B cell (primary cell): ENCODE measurements around the gene RRAS2. TPM values are rescaled to one million over a fixed set of nuclear protein-coding genes. Genes with fewer than 3 reads are reported as not detected.

Experiments
- ATAC-seq: fragments of 200-7000 bp; cut with Tn5 transposase; one replicate; pipeline ENCODE4 v1.10.0; 2021; ENCODE audit warnings: low read depth, mild to moderate bottlenecking, moderate number of reproducible peaks, moderate library complexity
- CTCF ChIA-PET: fragments of 350-600 bp; sonication (Branson Sonifier 250); formaldehyde crosslinking; loops from one replicate; lab custom pipeline; 2021; ENCODE audit warnings: antibody characterized with exemption, inconsistent platforms; lab: Charles Lee
- POLR2A ChIA-PET: fragments of 350-600 bp; sonication (Branson Sonifier 250); formaldehyde crosslinking; loops from one replicate; lab custom pipeline; 2021; ENCODE audit warnings: antibody characterized with exemption; lab: Charles Lee
- DNase-seq: peaks from one replicate; pipeline ENCODE4 v3.0.0; 2013
- H2AFZ ChIP-seq: 2 replicates; pipeline ENCODE4 v1.6.1; 2012; ENCODE audit warnings: mild to moderate bottlenecking, low read depth, low read length; ENCODE audit not compliant: insufficient read depth, poor library complexity, severe bottlenecking
- H3K27ac ChIP-seq, 2 donors: 1 replicate in 1 of 2; 2 replicates in 1 of 2; pipeline ENCODE4 v1.5.1; 2012 to 2013; ENCODE audit warnings: low read length in 2 of 2, mild to moderate bottlenecking in 2 of 2, moderate library complexity in 1 of 2
- H3K27me3 ChIP-seq, 4 experiments: fragments of 200-600 bp in 1 of 4; sonication (generic) in 1 of 4; replicated peaks in 1 of 4; 1 replicate in 2 of 4; 2 replicates in 2 of 4; pipeline versions ENCODE4 v1.6.1 to v1.7.0; 2013 to 2016; ENCODE audit warnings: low read length in 3 of 4, mild to moderate bottlenecking in 2 of 4, mixed read lengths in 1 of 4, moderate library complexity in 1 of 4; ENCODE audit not compliant: insufficient read depth in 4 of 4, control insufficient read depth in 3 of 4; ENCODE audit errors: control extremely low read depth in 1 of 4
- H3K36me3 ChIP-seq, 2 experiments: replicated peaks in 1 of 2; 1 replicate in 1 of 2; 2 replicates in 1 of 2; pipeline versions ENCODE4 v1.6.1 to v1.7.1; 2013; ENCODE audit warnings: low read length in 1 of 2; ENCODE audit not compliant: insufficient read depth in 2 of 2, control insufficient read depth in 1 of 2; ENCODE audit errors: control extremely low read depth in 1 of 2, extremely low read depth in 1 of 2
- H3K4me1 ChIP-seq, 2 donors: fragments of 200-600 bp in 1 of 2; sonication (generic) in 1 of 2; 1 replicate in 1 of 2; 2 replicates in 1 of 2; pipeline versions ENCODE4 v1.5.1 to v1.6.1; 2013 to 2017; ENCODE audit warnings: low read length in 2 of 2; ENCODE audit not compliant: control insufficient read depth in 2 of 2, insufficient read depth in 2 of 2
- H3K4me2 ChIP-seq: replicated peaks from 2 replicates; pipeline ENCODE3; 2012; ENCODE audit warnings: mild to moderate bottlenecking, low read depth, low read length; ENCODE audit not compliant: poor library complexity, severe bottlenecking
- H3K4me3 ChIP-seq, 5 experiments: fragments of 200-600 bp in 1 of 5; sonication (generic) in 1 of 5; 1 replicate in 3 of 5; 2 replicates in 2 of 5; pipeline versions ENCODE4 v1.5.1 to v1.7.0; 2011 to 2016; ENCODE audit warnings: low read length in 4 of 5, mild to moderate bottlenecking in 4 of 5, low read depth in 2 of 5, control low read depth in 1 of 5, moderate library complexity in 1 of 5; ENCODE audit not compliant: insufficient read depth in 1 of 5; ENCODE audit errors: control extremely low read depth in 1 of 5, extremely low read depth in 1 of 5
- H3K79me2 ChIP-seq: fragments of 200-600 bp; sonication (generic); one replicate; pipeline ENCODE4 v1.6.0; 2016; ENCODE audit warnings: low read length; ENCODE audit not compliant: control insufficient read depth, insufficient read depth
- H3K9ac ChIP-seq: fragments of 200-600 bp; sonication (generic); 2 replicates; pipeline ENCODE4 v1.6.1; 2017; ENCODE audit warnings: mild to moderate bottlenecking, low read length, moderate library complexity
- H3K9me3 ChIP-seq, 3 donors: one replicate each; pipeline versions ENCODE4 v1.6.1 to v1.7.1; 2013; ENCODE audit warnings: low read length in 2 of 3; ENCODE audit not compliant: control insufficient read depth in 2 of 3, insufficient read depth in 1 of 3; ENCODE audit errors: control extremely low read depth in 1 of 3
- H4K20me1 ChIP-seq: 2 replicates; pipeline ENCODE4 v1.6.0; 2012; ENCODE audit warnings: mild to moderate bottlenecking, low read length; ENCODE audit not compliant: insufficient read depth, control insufficient read depth, poor library complexity, severe bottlenecking
- H3K27ac Mint-ChIP-seq: one replicate; pipeline ENCODE4 v1.8.0; 2021; ENCODE audit warnings: mixed read lengths
- H3K27me3 Mint-ChIP-seq: one replicate; pipeline ENCODE4 v1.8.0; 2021; ENCODE audit warnings: mixed read lengths
- H3K4me1 Mint-ChIP-seq: one replicate; pipeline ENCODE4 v1.8.0; 2021; ENCODE audit warnings: mixed read lengths
- H3K4me3 Mint-ChIP-seq: one replicate; pipeline ENCODE4 v1.8.0; 2021; ENCODE audit warnings: mixed read lengths
- H3K9me3 Mint-ChIP-seq: one replicate; pipeline ENCODE4 v1.8.0; 2022; ENCODE audit warnings: mixed read lengths; ENCODE audit not compliant: insufficient read depth
- CTCF ChIP-seq: fragments of 200-600 bp; IDR thresholded peaks from one replicate; pipeline ENCODE4 v1.8.0; 2022; ENCODE audit warnings: antibody characterized with exemption, mild to moderate bottlenecking
- EZH2 ChIP-seq: IDR thresholded peaks from 2 replicates; pipeline ENCODE4 v1.6.1; 2012; ENCODE audit warnings: borderline replicate concordance, low read depth, mild to moderate bottlenecking, moderate library complexity, low read length; ENCODE audit not compliant: insufficient read depth, poor library complexity, severe bottlenecking
- WGBS: methylation state at CpG from one replicate; pipeline ENCODE4 v1.1.5; 2013; ENCODE audit warnings: missing lambda C conversion rate; ENCODE audit not compliant: insufficient coverage; 5-methylcytosine and 5-hydroxymethylcytosine counted together
- intact Hi-C: fragments of 100-400 bp; cut with micrococcal nuclease; formaldehyde crosslinking; loops from one replicate; pipeline ENCODE4 v1.10.0; 2022
- polyA plus RNA-seq: library from polyadenylated mRNA; depleted of rRNA; stranded (reverse); fragments of >200 nt; gene quantifications from 2 replicates; pipeline ENCODE4 v1.2.3, GENCODE V29; 2012
- total RNA-seq, 2 donors: library from RNA; stranded (reverse); fragments of 120-200 nt in 1 of 2; gene quantifications; 1 replicate in 1 of 2; 2 replicates in 1 of 2; pipeline versions ENCODE4 v1.2.3 to v1.2.4, GENCODE V29; 2013 to 2022

The RRAS2 gene
- total and polyA plus RNA-seq, 2 donors (not counting 1 experiment from before 2014, with no cell fraction given) = 31.8 to 72.4 TPM

- no peak overlapping the region for H3K4me3 ChIP-seq
- H3K4me2 ChIP-seq = no peak overlapping the region
- no peaks in the 10 kb centered on the region for H4K20me1 ChIP-seq
- no peaks in the 10 kb centered on the region for H3K36me3 ChIP-seq
- no peak overlapping the region for H2AFZ ChIP-seq
- Mint-ChIP-seq H3K27ac (no peak overlapping the region), H3K27me3 (peaks cover 6% of the 10 kb centered on the region), H3K4me1 (no peaks in the 10 kb centered on the region), H3K9me3 (no peaks in the 10 kb centered on the region), H3K4me3 (no peak overlapping the region)
- CTCF ChIA-PET = interaction anchor here (1.2 to 3.7 kb wide), 2 partner anchors 21 to 88 kb away, joined by 3 to 12 read pairs; no protein-coding TSS in a partner anchor
- POLR2A ChIA-PET = no interaction called here
- intact Hi-C loops = no loop called here
- ATAC-seq (no peak), DNase-seq (no peak)
- no peaks in the 10 kb centered on the region for H3K79me2 ChIP-seq
- TF ChIP-seq CTCF (no peak), EZH2 (no peak)
- H3K9ac ChIP-seq = no peak overlapping the region
- 88% methylated on average over 4 of the region's 4 CpGs for WGBS
- no peaks in the 10 kb centered on the region for H3K4me1 ChIP-seq
- H3K9me3 ChIP-seq = no peaks in the 10 kb centered on the region
- H3K27me3 ChIP-seq = peaks cover 0 to 4% (median 0%) of the 10 kb centered on the region in 4 experiments
- H3K27ac ChIP-seq = no peak overlapping the region
These were observed 29.4 kb upstream of the RRAS2 start for GRCh38 chr11:14388352-14388751.

- POLR2A ChIA-PET = no interaction called here
- peaks cover 0 to under 1% of the 10 kb centered on the region in 2 donors for H3K4me1 ChIP-seq
- ATAC-seq (no peak), DNase-seq (no peak)
- no peak overlapping the region for H3K4me3 ChIP-seq
- H3K9me3 ChIP-seq = no peaks in the 10 kb centered on the region
- no peak overlapping the region for H3K27ac ChIP-seq
- no peak overlapping the region for H3K4me3 Mint-ChIP-seq
- H3K27me3 ChIP-seq = peaks cover 0 to 4% (median under 1%) of the 10 kb centered on the region in 4 experiments
- peaks cover 9% of the 10 kb centered on the region for H3K27me3 Mint-ChIP-seq
- no peak overlapping the region for H3K9ac ChIP-seq
- WGBS = 73% methylated on average over 4 of the region's 4 CpGs
- no peaks in the 10 kb centered on the region for H3K4me1 Mint-ChIP-seq
- no peak overlapping the region for H3K4me2 ChIP-seq
- no peaks in the 10 kb centered on the region for H3K79me2 ChIP-seq
- TF ChIP-seq EZH2 = no peak
- CTCF ChIA-PET = interaction anchor here (1.0 to 3.7 kb wide), 2 partner anchors 32 to 86 kb away, joined by 6 to 12 read pairs; no protein-coding TSS in a partner anchor
- no peaks in the 10 kb centered on the region for H3K9me3 Mint-ChIP-seq
- no peaks in the 10 kb centered on the region for H4K20me1 ChIP-seq
- no peaks in the 10 kb centered on the region for H3K36me3 ChIP-seq
- H3K27ac Mint-ChIP-seq = no peak overlapping the region
- no peak overlapping the region for H2AFZ ChIP-seq
- intact Hi-C loops = no loop called here
These were observed 28.0 kb upstream of the RRAS2 start for GRCh38 chr11:14386895-14387480.
